Activated CD4-positive, alpha-beta T cell treated with anti-CD3 and anti-CD28 coated beads, Interleukin-2, amount 50 U/mL, for 48 hours (primary cell): ENCODE measurements around the gene PLP1.
"Not testable (repeated sequence)": the region's sequence is repeated elsewhere in the genome, so short reads cannot be mapped to it uniquely, and the experiment has no call there.

ENCODE experiments used
- DNase-seq, 2 experiments: peaks; one replicate each; pipeline ENCODE4 v3.0.0-alpha.2; 2020

The PLP1 gene

DNA sequence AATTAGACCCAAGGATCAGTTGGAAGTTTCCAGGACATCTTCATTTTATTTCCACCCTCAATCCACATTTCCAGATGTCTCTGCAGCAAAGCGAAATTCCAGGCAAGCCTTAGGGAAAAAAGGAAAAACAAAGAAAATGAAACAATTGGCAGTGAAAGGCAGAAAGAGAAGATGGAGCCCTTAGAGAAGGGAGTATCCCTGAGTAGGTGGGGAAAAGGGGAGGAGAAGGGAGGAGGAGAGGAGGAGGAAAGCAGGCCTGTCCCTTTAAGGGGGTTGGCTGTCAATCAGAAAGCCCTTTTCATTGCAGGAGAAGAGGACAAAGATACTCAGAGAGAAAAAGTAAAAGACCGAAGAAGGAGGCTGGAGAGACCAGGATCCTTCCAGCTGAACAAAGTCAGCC is at the start of gene PLP1:
Gene PLP1, plus strand, starts transcription at position 295 of the 400 bp plus-strand sequence. CDS start 156 bp downstream, outside the sequence.
- no peak for DNase-seq

DNA sequence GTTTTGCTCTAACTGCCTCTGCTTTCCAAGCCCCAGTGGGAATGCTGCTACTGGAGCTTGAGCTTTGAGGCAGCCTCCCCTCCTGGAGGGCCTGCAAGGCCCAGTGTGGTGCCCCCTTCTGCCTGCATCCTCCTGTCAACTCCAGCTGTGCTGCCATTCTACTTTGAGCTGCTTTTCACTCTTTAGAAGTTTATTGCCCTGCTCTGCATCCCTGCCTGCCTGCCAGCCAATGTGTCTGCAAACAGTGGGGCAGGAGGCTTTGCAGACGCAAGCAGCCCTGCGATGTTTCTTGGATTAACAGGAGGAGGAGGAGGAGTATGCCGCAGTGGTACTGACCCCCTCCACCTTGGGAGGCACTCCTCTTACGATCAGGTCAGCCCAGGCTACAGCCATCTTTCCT is 49.5 kb upstream of the PLP1 start:
- no peak for DNase-seq

DNA sequence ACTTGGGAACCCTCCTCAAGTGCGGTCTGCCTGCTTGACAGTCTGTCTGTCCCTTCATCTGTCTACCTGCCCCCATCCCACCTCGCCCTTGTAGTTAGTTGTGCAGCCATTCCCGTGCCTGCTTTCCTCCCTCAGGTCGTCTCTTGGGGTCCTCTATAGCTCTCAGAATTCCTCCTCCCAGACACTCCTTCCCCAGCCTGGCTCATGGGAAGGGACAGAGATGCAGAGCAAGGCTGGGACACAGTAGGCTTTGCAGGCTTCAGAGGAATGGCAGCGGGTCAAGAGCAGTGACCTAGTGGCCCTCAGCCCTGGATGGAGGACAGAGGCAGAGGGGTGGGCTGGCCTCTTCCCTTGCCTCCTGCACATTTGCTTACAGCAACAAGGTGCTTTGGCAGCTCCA is 47.6 kb upstream of the PLP1 start:
- DNase-seq, result no peak

GRCh38 chrX:103730147-103730795 is 46.4 kb upstream of the PLP1 start:
- no peak for DNase-seq

DNA sequence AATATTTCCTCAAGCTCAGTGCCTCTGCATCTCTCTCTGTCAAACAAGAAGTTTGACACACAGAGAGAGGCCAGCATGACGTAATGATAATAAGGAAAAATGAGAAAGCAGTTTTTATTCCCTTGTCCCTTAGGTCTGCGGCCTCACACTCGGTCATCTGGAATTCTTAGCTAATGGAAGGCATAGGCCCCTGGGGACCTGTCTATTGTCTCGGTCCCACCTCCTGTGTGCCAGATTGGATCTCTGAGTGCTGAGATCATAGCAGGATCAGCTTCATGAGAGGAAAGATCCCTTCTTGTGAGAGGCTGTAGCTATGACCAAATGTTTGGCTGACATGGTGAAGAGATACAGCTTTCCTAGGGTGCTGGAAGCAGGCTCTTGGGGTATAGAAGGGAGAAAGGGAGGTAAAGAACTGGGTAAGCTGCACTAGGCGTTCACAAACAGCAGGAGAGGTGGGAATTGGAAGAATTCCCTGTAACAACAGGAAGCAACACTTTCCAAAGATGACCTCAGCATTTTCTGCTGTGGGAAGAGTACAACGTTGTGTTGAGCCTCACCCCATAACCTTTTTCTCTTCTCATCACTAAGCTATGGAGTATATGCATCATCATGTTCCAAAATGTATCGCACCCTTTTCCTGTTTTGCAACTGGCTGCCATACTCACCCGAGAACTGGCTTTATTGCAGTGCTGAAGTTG is 45.7 kb upstream of the PLP1 start:
- DNase-seq, result no peak

- no peak for DNase-seq
Observed at GRCh38 chrX:103733017-103733416, 43.6 kb upstream of the PLP1 start.

GRCh38 chrX:103734125-103734760 is 42.4 kb upstream of the PLP1 start:
- DNase-seq, result peak in 1 of 2 experiments; percentile 4

- DNase-seq, result no peak
Observed at GRCh38 chrX:103737696-103738095, 38.9 kb upstream of the PLP1 start.

DNA sequence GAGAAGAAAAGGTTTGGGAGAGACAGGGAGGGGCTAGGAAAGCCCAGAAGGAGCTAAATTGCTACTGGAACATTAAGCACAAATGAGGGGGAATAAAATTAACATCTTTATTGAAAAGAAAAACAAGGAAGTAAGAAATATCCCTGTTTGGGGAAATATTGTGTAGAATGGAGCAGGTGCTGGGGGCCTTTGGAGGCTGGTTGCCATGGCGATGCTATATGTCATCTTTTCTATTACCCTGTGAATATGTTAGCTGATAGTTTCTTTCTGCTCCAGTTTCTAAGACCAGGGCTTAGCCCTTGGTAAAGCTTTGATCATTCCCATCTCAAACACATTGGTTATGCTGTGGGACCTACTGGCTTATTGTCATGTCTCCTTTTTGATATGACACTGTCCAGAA is 37.2 kb upstream of the PLP1 start:
- DNase-seq, result no peak

DNA sequence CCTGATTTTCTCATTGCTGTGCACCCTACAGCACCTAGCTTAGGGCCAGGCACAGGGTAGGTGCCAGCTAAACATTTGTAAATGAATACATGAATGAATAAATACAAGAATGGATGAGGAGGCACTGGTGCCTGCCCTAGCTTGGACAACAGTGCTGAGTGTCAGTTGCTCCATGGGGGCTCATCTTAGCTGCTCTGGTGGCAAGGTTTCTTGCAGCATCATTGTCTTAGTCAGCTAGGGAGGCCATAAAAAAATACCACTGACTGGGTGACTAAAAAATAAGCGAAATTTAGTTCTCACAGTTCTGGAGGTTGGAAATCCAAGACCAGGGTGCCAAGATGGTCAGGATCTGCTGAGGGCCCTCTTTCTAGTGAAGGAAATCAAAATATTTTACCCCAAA is 34.8 kb upstream of the PLP1 start:
- no peak for DNase-seq

DNA sequence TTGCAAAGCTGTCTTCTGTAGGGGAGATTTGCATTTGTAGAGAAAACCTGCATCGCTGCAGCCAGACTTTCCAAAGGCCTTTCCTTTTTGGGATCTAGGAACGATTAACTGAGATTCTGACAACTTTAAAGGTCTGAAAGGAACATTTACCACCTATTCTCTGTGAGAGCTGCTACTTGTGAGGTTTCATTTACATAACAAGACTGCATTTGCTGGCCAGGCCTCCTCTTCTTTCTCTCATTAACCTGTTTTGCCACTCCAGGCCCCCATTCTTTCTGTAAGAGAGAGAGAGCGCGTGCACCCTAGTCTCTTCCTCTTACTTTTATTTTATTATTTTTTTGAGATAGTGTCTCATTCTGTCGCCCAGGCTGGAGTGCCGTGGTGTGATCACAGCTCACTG is 34.3 kb upstream of the PLP1 start:
- no peak for DNase-seq

DNA sequence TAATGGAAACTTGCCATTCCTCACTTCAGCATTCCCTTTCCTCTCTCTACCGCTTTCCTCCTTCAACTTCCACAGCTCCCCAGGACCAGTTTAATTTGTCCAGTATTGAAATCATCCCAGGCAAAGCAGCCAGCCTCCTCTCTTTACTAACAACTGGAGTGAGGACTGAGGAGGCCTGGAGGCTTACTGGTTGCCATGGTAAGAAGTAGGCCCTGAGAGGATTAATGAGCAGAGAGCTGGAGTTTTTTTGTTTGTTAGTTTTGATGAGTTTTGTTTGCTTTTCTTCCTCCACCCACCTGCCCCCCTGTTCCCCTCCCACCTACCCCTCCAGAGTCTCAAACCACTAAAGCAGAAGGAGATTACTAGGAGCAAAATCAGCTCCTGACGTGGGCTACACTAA is 29.5 kb upstream of the PLP1 start:
- no peak for DNase-seq

DNA sequence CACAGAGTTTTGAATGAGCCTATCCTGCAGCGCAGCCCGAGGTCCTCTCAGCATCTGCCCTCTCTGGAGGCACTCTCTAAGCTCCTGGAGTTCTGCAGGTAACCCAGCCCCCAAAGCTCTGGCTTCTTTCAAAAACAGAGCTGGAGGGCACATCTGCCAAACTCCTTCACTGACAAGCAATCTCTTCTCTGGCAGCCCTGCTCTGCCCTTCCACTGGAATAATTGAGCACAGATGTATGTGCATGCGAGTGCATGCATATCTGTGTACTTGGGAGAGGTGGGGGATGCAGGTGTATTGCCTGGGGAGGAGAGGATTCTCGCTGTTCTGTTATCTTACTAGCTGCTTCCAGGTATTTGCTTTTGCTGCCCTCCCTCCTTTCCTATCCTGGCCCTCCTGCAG is 22.2 kb upstream of the PLP1 start:
- no peak for DNase-seq

DNA sequence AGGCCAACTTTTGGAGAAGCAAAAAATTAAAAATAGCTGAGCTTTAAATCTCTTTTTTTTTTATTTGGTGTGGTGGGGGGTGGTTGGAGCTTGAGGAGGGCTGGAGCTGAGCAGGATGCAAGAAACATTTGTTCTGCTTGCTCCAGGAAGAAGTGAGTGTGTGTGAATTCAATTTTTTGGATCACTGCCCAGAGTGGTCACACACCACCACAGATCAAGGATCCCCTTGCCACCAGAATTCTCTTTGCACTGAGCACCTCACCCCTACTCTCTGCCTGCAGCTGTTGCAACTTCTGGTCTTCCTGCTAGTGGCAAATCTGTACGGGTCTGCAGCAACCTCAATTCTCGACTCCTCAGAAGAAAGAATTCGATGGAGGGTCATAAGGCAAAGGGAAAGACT is 19.9 kb upstream of the PLP1 start:
- no peak for DNase-seq

DNA sequence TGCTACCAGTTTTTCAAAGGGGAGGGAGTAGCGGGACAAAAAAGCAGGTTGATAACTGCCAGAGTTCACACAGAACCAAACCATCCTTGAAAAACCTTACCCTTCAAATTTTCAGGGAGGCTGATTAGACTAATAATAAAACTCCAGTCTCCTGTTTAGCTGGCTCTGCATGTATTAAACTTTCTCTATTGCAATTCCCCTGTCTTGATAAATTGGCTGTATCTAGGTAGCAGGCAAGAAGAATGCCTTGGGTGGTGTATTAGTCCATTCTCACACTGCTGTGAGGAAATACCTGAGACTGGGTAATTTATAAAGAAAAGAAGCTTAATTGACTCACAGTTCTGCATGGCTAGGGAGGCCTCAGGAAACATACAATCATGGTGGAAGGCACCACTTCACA is 18.1 kb upstream of the PLP1 start:
- no peak for DNase-seq

- not testable (repeated sequence) for DNase-seq
Observed at GRCh38 chrX:103763541-103763940, 13.1 kb upstream of the PLP1 start.

DNA sequence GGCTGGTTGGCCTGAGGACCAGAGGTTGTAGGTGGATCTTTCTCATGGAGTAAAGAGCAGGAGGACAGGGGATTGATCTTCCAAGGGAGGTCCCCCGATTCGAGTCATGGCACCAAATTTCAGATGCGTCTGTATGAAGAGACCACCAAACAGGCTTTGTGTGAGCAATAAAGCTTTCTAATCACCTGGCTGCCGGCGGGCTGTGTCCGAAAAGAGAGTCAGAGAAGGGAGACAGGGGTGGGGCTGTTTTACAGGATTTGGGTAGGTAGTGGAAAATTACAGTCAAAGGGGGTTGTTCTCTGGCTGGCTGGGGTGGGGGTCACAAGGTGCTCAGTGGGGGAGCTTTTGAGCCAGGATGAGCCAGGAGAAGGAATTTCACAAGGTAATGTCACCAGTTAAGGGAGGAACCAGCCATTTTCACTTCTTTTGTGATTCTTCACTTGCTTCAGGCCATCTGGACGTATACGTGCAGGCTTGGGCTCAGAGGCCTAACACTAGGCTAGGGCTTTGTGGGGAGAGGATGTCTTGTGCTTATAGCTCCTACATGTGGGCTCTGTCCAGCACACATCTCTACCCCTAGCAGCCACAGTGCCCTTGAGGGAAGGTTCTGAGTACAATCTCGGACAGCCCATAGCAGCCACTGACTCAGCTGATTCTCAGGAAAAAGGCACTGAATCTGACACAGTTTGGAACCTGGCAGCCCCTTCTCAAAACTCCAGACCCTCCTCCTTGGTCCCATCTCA is 9.7 kb upstream of the PLP1 start:
- DNase-seq, result not testable (repeated sequence)

GRCh38 chrX:103773445-103773844 is 3.2 kb upstream of the PLP1 start:
- no peak for DNase-seq

DNA sequence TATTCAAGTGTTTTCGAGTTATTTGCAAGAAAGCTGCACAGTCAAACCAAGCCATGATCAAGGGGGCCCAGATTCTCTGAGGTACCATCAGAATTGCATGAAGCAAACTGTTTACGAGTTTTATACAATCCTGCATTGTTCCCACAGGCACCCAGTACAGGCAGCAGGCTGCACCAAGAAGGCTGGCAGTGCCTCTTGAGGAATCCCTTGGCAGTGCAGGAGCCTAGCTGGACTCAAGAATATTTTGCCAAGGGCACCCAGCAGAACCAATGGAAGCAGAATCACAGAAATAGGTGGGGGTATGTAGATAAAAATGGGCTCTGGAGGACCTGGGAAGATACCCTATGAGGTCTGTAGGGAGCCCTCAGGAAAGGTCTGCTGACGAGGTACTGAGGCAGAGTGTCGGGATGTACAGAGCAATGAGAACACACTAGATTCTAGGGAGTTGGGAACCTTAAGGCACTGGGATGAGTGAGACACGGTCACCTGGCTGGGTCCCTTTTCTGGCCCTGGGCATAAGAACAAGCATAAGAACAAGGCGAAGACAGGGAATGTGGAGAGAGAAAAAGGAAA is 2.5 kb upstream of the PLP1 start:
- DNase-seq, result no peak

DNA sequence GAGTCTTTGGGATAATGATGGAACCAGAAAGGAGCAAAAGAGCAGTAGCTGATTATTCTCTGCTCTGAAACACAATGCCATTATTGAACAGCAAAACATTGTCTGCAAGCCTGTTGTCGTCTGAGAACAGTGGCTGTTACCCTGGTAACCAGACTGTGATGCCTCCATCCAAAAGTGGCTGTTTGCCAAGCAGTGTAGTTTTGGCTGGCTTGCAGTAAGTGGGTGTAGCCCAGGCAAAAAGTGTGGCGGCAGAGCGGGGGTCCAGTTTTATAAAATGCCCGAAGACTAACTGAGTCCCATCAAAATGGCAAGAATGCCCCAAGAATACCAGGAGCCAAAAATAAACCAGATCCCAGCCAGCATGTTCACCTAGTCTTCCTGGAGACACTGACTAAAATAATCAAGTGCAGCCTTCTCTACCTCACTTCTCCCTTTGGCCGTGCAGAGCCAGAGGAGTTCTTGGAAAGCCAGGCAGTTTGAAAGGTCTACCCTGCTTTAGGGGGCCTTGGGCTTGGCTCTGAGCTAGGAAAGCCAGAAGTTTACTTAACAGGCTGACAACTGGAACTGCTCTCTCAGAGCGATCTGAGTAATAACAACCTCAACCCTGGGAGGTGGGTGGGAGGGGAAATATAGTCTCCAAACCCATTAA is 2.6 kb downstream of the PLP1 start:
- no peak for DNase-seq

GRCh38 chrX:103780336-103781061 is 3.9 kb downstream of the PLP1 start:
- DNase-seq, result no peak

- no peak for DNase-seq
Observed at GRCh38 chrX:103781062-103781402, 4.4 kb downstream of the PLP1 start.
